Hypothalamus (tissue), 51 donors: Measurements from ENCODE around the gene TXNDC2.

ENCODE experiments used
- DNase-seq, 51 donors: peaks; one replicate each; lab custom pipeline; 2025; lab: John Stamatoyannopoulos, UW

Gene TXNDC2

GRCh38 chr18:9858642-9859041 is 27.1 kb upstream of the TXNDC2 start:
- DNase-seq = no peak

GRCh38 chr18:9859232-9859631 is 26.5 kb upstream of the TXNDC2 start:
- DNase-seq = no peak

DNA sequence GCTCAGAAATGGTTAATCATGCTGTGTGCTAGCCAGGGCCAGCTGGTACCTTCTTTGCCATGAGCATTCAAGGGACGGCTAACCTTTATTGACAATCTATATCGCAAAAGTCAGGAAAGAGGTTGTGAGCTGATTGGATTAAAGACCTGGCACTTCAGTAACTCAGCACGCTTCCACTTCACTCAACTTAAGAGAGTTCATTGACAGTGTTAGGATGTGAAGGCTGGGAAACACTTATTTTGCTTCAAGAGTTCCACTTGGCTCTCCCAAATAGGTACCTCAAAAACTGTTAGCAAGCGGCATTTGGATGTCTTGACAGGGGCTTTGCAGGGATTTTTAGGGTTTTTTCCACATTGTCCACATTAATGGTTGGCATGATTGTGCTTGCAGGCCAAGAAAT is 25.1 kb upstream of the TXNDC2 start:
- no peak for DNase-seq

DNA sequence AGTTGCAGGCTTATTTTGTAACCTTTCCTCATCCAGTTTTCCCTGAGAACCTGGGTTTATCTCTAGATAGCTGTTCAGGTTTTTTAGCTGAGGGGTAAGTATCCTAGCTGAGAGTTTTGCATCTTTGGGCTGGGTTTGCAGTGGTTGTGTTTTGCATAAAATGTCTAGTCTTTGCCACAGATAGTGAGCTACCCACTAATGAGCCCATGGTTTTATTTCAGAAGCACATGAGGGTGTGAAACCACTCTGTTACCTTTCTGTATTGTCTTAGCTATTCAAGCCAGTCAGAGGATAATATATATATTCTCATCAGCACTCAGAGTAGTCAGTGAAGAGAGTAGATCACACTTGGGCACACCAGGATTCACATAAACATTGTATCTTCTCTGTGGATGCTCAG is 24.6 kb upstream of the TXNDC2 start:
- DNase-seq = no peak

DNA sequence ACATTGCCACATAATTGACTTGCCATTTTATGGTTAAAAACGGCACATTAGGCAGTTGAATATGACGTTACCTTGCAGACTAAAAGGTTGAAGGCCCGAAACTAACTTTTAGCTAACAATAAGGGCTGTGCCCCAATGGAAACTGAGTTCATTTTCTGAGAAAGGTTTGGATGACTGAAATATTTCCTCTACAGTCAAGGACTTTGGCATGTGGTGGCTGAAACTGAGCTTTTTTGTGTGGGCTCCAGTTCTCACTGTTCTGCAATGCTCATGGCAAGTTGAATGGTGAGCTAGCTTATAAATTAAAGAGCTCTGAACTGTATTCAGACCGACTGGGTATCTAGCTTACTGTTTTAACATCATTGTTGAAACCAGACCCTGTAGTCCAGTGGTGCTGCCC is 23.8 kb upstream of the TXNDC2 start:
- no peak for DNase-seq

- no peak for DNase-seq
Observed at GRCh38 chr18:9862686-9863085, 23.1 kb upstream of the TXNDC2 start.

- peak in 1 of 51 donors; percentile 32 for DNase-seq
Observed at GRCh38 chr18:9863282-9863681, 22.5 kb upstream of the TXNDC2 start.

GRCh38 chr18:9865764-9866490 is 19.8 kb upstream of the TXNDC2 start:
- no peak for DNase-seq

DNA sequence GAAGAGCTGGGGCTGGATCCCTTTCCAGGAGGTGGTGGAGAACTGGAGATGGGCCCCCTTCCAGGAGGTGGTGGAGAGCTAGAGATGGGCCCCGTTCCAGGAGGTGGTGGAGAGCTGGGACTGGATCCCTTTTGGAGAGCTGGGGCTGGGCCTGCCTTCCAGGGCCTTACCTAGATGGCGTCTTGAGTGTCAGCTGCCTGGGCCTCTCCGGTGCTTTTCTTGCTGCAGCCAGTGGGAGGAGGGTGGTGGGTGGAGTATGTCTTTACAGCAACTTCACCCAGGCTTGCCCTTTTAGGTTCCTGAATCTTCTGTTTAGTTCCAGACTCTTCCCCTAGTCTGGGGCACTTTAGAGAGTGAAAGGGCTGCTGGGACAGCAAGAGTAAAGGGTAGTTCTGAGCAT is 19.1 kb upstream of the TXNDC2 start:
- no peak for DNase-seq

GRCh38 chr18:9867071-9867594 is 18.6 kb upstream of the TXNDC2 start:
- DNase-seq = no peak

DNA sequence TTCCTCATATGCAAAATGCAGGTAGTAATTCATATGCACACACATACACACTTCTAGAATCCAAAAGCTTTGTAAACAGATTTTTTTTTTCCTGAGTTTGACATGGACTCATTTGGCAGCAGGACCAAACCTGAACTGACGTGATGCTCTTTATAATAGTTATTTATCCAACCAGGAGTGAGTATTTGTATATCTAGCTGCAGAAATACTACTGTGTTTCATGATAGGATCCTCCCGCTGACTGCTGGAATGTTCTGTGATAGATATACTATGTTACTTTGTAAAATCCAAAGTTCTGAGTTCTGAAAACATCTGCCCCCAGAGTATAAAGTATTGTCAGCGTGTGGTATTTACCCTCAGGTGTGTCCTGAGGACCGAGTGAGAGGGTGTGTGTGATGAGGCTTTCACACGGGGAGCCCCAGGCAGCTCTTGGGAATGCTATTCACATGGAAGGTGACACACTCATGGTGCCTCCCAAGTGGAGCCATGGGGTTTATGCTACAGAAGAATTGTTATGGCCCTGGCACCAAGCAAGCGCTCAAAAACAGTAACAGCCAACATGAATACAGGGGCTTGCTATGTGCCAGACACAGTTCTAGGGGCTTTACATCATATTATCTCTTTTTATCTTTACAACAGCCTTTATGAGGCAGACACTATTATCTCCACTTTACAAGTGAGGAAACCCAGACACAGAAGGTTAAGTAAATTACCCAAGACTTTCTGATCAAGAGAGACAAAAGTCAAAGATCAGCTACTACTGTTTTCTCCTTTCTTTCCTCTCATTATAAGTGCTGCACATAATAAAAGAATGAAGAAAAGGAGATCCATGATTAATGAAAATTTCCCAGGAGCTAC is 16.7 kb upstream of the TXNDC2 start:
- DNase-seq = no peak

DNA sequence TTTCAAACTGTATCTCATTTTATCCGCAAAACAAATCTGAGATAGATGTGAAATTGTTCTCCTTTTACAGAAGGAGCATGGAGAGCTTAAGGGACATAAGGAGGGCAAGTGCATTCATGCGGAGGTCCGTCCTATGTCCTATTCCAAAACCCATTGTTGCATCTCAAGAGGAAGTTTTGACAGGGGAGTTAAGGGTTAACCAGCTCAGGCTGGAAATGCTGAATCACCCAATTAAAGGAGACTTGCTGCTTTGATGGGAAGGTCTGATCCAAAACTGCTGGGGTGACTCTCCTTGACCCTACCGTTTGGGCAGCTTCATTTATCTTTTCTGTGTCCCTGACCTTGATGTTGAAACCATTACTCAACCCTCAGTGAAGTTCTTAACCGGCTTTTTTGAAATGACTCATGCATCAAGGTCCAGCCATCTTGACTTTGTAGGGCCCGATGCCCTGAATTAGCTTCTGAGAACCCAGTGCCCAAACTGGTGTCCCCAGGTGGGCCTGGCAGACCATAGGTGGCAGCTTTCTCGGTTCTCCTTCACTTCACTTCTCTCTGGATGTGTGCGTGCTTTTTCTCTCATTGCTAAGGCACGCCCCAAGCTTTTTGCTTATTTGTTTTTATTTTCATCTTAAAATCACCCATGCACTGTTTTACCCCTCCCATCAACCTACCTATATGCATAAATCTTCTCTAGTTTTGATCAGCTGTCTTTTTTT is 15.9 kb upstream of the TXNDC2 start:
- no peak for DNase-seq

GRCh38 chr18:9870431-9871008 is 15.3 kb upstream of the TXNDC2 start:
- no peak for DNase-seq

- DNase-seq = no peak
Observed at GRCh38 chr18:9871244-9871746, 14.5 kb upstream of the TXNDC2 start.

- DNase-seq = no peak
Observed at GRCh38 chr18:9872823-9873222, 12.9 kb upstream of the TXNDC2 start.

DNA sequence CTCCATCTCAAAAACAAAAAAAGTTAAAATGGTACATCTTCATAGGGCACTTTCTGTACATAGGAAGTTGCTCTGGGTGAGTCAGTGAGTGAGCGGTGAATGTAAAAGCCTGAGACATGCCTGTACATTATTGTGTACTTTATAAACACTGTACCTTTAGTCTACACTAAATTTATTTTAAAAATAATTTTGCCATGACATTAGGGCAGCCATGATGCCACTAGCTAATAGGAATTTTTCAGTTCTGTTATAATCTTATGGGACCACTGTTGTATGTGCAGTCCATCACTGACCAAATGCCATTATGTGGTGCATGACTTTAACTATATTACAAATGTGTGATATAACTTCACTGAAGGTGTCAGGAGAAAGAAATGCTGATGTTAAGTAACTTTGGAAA is 11.0 kb upstream of the TXNDC2 start:
- no peak for DNase-seq

DNA sequence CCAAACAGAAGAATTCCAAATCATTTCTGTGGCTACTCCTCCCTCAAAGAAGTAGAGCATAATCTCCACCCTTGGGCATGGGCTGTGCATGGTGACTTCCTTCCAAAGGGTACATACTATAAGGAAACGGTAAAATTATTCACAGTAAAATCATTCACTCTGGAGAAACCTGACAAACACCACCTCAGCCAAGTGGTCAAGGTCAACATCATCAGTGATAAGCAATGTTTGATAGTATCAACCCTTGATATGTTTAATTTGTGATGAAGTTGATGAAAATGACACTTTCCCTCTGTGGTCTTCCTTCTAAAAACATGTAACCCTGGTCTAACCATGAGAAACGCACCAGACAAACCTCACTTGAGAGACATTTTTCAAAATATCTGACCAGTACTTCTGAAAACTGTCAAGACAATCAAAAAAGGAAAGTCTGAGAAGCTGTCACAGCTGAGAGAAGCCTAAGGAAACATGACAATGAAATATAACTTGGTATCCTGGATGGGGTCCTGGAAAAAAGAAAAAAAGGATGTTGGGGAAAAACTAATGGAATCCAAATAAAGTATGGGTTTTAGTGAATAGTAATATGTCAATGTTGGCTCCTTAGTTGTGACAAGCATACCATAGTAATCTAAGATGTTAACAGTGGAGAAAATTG is 9.4 kb upstream of the TXNDC2 start:
- DNase-seq = no peak

GRCh38 chr18:9876867-9877654 is 8.7 kb upstream of the TXNDC2 start:
- DNase-seq = no peak

- DNase-seq = no peak
Observed at GRCh38 chr18:9877655-9878014, 8.1 kb upstream of the TXNDC2 start.
